ENCODE measurements around the gene TMEM200A.

Gene TMEM200A

GRCh38 chr6:130426066-130426721 is 60.4 kb downstream of the TMEM200A start:
- no peak for DNase-seq

GRCh38 chr6:130431346-130431852 is 65.6 kb downstream of the TMEM200A start:
- no peak for DNase-seq

GRCh38 chr6:130432838-130433237 is 67.0 kb downstream of the TMEM200A start:
- DNase-seq = no peak

GRCh38 chr6:130434174-130434873 is 68.5 kb downstream of the TMEM200A start:
- DNase-seq = no peak

- no peak for DNase-seq
Observed at GRCh38 chr6:130435181-130435580, 69.4 kb downstream of the TMEM200A start.

GRCh38 chr6:130437961-130438360 is 72.1 kb downstream of the TMEM200A start:
- no peak for DNase-seq

- no peak for DNase-seq
Observed at GRCh38 chr6:130447374-130447773, 81.6 kb downstream of the TMEM200A start.

GRCh38 chr6:130452336-130452735 is 86.5 kb downstream of the TMEM200A start:
- DNase-seq = no peak

- DNase-seq = no peak
Observed at GRCh38 chr6:130453230-130453629, 87.4 kb downstream of the TMEM200A start.

- no peak for DNase-seq
Observed at GRCh38 chr6:130457605-130458004, 91.8 kb downstream of the TMEM200A start.

GRCh38 chr6:130459316-130459715 is 93.5 kb downstream of the TMEM200A start:
- no peak for DNase-seq

GRCh38 chr6:130460934-130461333 is 95.1 kb downstream of the TMEM200A start:
- no peak for DNase-seq

GRCh38 chr6:130466052-130466747 is 100.4 kb downstream of the TMEM200A start:
- DNase-seq = no peak

GRCh38 chr6:130466748-130467061 is 100.9 kb downstream of the TMEM200A start:
- DNase-seq = no peak

GRCh38 chr6:130467146-130468050 is 101.6 kb downstream of the TMEM200A start:
- no peak for DNase-seq

GRCh38 chr6:130470766-130471165 is 104.9 kb downstream of the TMEM200A start:
- no peak for DNase-seq

- no peak for DNase-seq
Observed at GRCh38 chr6:130473886-130474285, 108.1 kb downstream of the TMEM200A start.

GRCh38 chr6:130482645-130483390 is 117.0 kb downstream of the TMEM200A start:
- DNase-seq = no peak

GRCh38 chr6:130485870-130486269 is 120.1 kb downstream of the TMEM200A start:
- DNase-seq = no peak

- DNase-seq = no peak
Observed at GRCh38 chr6:130486417-130486816, 120.6 kb downstream of the TMEM200A start.

GRCh38 chr6:130489514-130489913 is 123.7 kb downstream of the TMEM200A start:
- no peak for DNase-seq

All from GDM1 (cell line).